ENCODE data around the gene ASS1. TPM values are rescaled to one million over a fixed set of nuclear protein-coding genes. Genes with fewer than 3 reads are reported as not detected.
"Not testable (repeated sequence)": the region's sequence is repeated elsewhere in the genome, so short reads cannot be mapped to it uniquely, and the experiment has no call there.

ASS1 gene
- total RNA-seq, 1 experiment from 2014 or later, result 40.3 TPM

GRCh38 chr9:130399768-130400167 is 45.0 kb upstream of the ASS1 start:
- BruUV-seq (replicated peaks), result no TSS peak
- no peaks in the 10 kb centered on the region for H3K9me3 Mint-ChIP-seq (ENCODE audit: low read depth, unreplicated experiment)
- H3K27me3 Mint-ChIP-seq (ENCODE audit: unreplicated experiment), result peaks cover 12% of the 10 kb centered on the region
- no peaks in the 10 kb centered on the region for H3K4me1 Mint-ChIP-seq (ENCODE audit: low read depth, unreplicated experiment)
- TF ChIP-seq CTCF (IDR thresholded peaks at IDR 0.05; ENCODE audit: unreplicated experiment), result no peak
- no peak for DNase-seq
- intact Hi-C loops (cut with micrococcal nuclease; ENCODE audit: unreplicated experiment), result no loop called here
- H3K27ac Mint-ChIP-seq (ENCODE audit: unreplicated experiment), result no peak overlapping the region
- CTCF ChIA-PET, result no interaction called here
- no peaks in the 10 kb centered on the region for H3K36me3 Mint-ChIP-seq (ENCODE audit: insufficient read depth, unreplicated experiment)
- H3K4me3 Mint-ChIP-seq (ENCODE audit: low read depth, unreplicated experiment), result no peak overlapping the region

GRCh38 chr9:130400870-130401269 is 43.9 kb upstream of the ASS1 start:
- Mint-ChIP-seq H3K36me3 (ENCODE audit: insufficient read depth, unreplicated experiment) (no peaks in the 10 kb centered on the region), H3K9me3 (ENCODE audit: low read depth, unreplicated experiment) (no peaks in the 10 kb centered on the region), H3K27ac (ENCODE audit: unreplicated experiment) (no peak overlapping the region), H3K27me3 (ENCODE audit: unreplicated experiment) (peaks cover 12% of the 10 kb centered on the region), H3K4me3 (ENCODE audit: low read depth, unreplicated experiment) (no peak overlapping the region), H3K4me1 (ENCODE audit: low read depth, unreplicated experiment) (no peaks in the 10 kb centered on the region)
- TF ChIP-seq CTCF (IDR thresholded peaks at IDR 0.05; ENCODE audit: unreplicated experiment), result no peak
- DNase-seq, result no peak
- CTCF ChIA-PET, result interaction anchor here (0.6 kb wide), 1 partner anchor 846 kb away, joined by 3 read pairs; no protein-coding TSS in a partner anchor
- BruUV-seq (replicated peaks), result no TSS peak
- intact Hi-C loops (cut with micrococcal nuclease; ENCODE audit: unreplicated experiment), result no loop called here

GRCh38 chr9:130401742-130402141 is 43.0 kb upstream of the ASS1 start:
- BruUV-seq (replicated peaks); H3K9me3 Mint-ChIP-seq (ENCODE audit: low read depth, unreplicated experiment); intact Hi-C loops (cut with micrococcal nuclease; ENCODE audit: unreplicated experiment); H3K36me3 Mint-ChIP-seq (ENCODE audit: insufficient read depth, unreplicated experiment); H3K4me1 Mint-ChIP-seq (ENCODE audit: low read depth, unreplicated experiment); H3K27ac Mint-ChIP-seq (ENCODE audit: unreplicated experiment); H3K4me3 Mint-ChIP-seq (ENCODE audit: low read depth, unreplicated experiment); DNase-seq: not testable (repeated sequence)
- CTCF ChIA-PET, result interaction anchor here (0.7 kb wide), 1 partner anchor 589 kb away, joined by 3 read pairs; no protein-coding TSS in a partner anchor
- H3K27me3 Mint-ChIP-seq (ENCODE audit: unreplicated experiment), result peaks cover 12% of the 10 kb centered on the region

- Mint-ChIP-seq H3K4me3 (ENCODE audit: low read depth, unreplicated experiment) (no peak overlapping the region), H3K4me1 (ENCODE audit: low read depth, unreplicated experiment) (no peaks in the 10 kb centered on the region), H3K27me3 (ENCODE audit: unreplicated experiment) (peaks cover 12% of the 10 kb centered on the region), H3K27ac (ENCODE audit: unreplicated experiment) (no peak overlapping the region), H3K9me3 (ENCODE audit: low read depth, unreplicated experiment) (no peaks in the 10 kb centered on the region), H3K36me3 (ENCODE audit: insufficient read depth, unreplicated experiment) (no peaks in the 10 kb centered on the region)
- no TSS peak for BruUV-seq (replicated peaks)
- TF ChIP-seq CTCF (IDR thresholded peaks at IDR 0.05; ENCODE audit: unreplicated experiment), result no peak
- DNase-seq, result no peak
- CTCF ChIA-PET, result interaction anchor here (0.7 kb wide), 1 partner anchor 589 kb away, joined by 3 read pairs; no protein-coding TSS in a partner anchor
- intact Hi-C loops (cut with micrococcal nuclease; ENCODE audit: unreplicated experiment), result no loop called here
Observed at GRCh38 chr9:130402243-130402642, 42.5 kb upstream of the ASS1 start.

DNA sequence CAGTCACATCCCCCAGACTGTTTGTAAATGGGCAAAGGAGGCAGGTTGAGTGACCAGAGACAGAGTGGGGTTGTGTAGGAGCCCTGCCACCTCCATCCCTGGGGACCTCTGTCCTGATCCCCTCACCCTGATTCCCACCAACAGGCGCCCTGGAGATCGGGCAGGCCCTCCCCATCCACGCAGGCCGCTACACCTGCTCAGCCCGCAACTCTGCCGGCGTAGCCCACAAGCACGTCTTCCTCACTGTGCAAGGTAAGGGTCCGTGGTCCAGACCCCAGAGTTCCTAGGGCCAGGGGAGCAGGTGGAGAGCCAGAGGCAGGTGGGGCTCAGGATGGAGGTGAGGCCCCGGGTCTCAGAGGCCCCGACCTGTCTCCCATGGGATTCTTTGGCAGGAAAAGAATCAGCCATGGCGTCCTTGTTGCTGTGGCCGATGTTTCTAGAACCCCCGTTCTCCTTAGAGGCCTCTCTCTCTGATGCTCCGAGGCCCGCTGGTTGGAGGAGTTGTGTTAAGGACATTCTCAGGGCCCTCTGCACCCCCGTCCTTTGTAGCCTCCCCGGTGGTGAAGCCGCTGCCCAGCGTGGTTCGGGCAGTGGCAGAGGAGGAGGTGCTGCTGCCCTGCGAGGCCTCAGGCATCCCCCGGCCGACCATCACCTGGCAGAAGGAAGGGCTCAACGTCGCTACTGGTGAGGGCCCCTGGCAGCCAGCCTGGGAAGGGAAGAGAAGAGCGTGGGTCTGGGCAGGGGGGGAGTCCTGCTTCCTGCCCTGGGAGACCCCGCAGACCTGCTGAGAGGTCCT is 41.9 kb upstream of the ASS1 start:
- CTCF ChIA-PET, result no interaction called here
- intact Hi-C loops (cut with micrococcal nuclease; ENCODE audit: unreplicated experiment), result no loop called here
- H3K27me3 Mint-ChIP-seq (ENCODE audit: unreplicated experiment), result peaks cover 12% of the 10 kb centered on the region
- H3K4me3 Mint-ChIP-seq (ENCODE audit: low read depth, unreplicated experiment), result no peak overlapping the region
- no peak for TF ChIP-seq CTCF (IDR thresholded peaks at IDR 0.05; ENCODE audit: unreplicated experiment)
- BruUV-seq (replicated peaks), result no TSS peak
- no peaks in the 10 kb centered on the region for H3K4me1 Mint-ChIP-seq (ENCODE audit: low read depth, unreplicated experiment)
- H3K27ac Mint-ChIP-seq (ENCODE audit: unreplicated experiment), result no peak overlapping the region
- no peak for DNase-seq
- no peaks in the 10 kb centered on the region for H3K9me3 Mint-ChIP-seq (ENCODE audit: low read depth, unreplicated experiment)
- H3K36me3 Mint-ChIP-seq (ENCODE audit: insufficient read depth, unreplicated experiment), result no peaks in the 10 kb centered on the region

Data from Calu3 (cell line).